ENCODE results near the gene INCA1.

DNA sequence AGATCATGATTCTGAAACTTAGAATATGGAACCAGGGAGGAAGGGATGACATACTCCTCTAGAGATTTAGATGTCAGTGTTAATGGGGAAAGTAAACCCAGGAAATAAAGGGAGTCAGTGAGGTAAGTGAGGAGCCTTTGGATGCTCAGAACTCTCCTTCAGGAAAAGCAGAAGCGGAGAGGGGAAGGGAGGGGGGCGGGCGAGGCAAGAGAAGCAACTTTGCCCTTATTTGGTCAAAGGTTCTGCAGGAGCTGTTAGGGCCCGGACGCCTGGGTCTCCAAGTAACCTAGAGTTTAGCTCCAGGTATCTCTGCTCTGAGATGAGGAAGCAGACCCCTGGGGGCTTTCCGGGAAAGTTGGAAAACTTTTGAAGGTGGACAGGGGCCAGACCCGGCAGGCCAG is 50.3 kb downstream of the INCA1 start:
- TF ChIP-seq GATA3 (IDR thresholded peaks at IDR 0.05; ENCODE audit: low read depth, low read length): no peak
- no peak for TF ChIP-seq GATA2 (IDR thresholded peaks at IDR 0.05; ENCODE audit: low read depth, low read length)

All from SH-SY5Y (cell line).